MM.1S (cell line): ENCODE results near the gene EYA2.

Experiments
- CTCF ChIP-seq: fragments of 300-600 bp; sonication (generic); IDR thresholded peaks from 2 replicates; pipeline ENCODE4 v1.5.1; 2016; ENCODE audit warnings: antibody characterized with exemption, low read length, mixed read lengths
- EZH2 ChIP-seq: fragments of 300-600 bp; sonication (generic); optimal IDR thresholded peaks from 2 replicates; pipeline ENCODE3; 2017; ENCODE audit warnings: low read depth, mild to moderate bottlenecking, antibody characterized with exemption, low read length, mixed read lengths
- EZH2phosphoT487 ChIP-seq: fragments of 300-600 bp; sonication (generic); IDR thresholded peaks from 2 replicates; pipeline ENCODE4 v1.6.1; 2018; ENCODE audit warnings: antibody characterized with exemption, low read length

GRCh38 chr20:47057661-47058060, 163.0 kb downstream of the EYA2 start:
- TF ChIP-seq CTCF (no peak), EZH2phosphoT487 (no peak), EZH2 (no peak)
